Brain microvascular endothelial cell (primary cell): ENCODE measurements around the gene HNRNPK.

Experiments
- DNase-seq: peaks from one replicate; pipeline ENCODE4 v3.0.0-alpha.2; 2020
- H3K27ac ChIP-seq: fragments of 250-450 bp; sonication (Bioruptor Pico); 2 replicates; pipeline ENCODE4 v1.5.1; 2020; ENCODE audit warnings: mild to moderate bottlenecking, moderate library complexity
- H3K27me3 ChIP-seq: fragments of 250-450 bp; sonication (Bioruptor Pico); replicated peaks from 2 replicates; pipeline ENCODE4 v1.5.1; 2020; ENCODE audit warnings: mild to moderate bottlenecking
- H3K36me3 ChIP-seq: fragments of 250-450 bp; sonication (Bioruptor Pico); replicated peaks from 2 replicates; pipeline ENCODE4 v1.5.1; 2020; ENCODE audit warnings: mild to moderate bottlenecking
- H3K4me3 ChIP-seq: 2 replicates; pipeline ENCODE4 v1.5.1; 2011; ENCODE audit warnings: low read depth, mild to moderate bottlenecking, control low read depth, low read length, moderate library complexity
- CTCF ChIP-seq: IDR thresholded peaks from 2 replicates; pipeline ENCODE4 v1.5.1; 2011; ENCODE audit warnings: low read depth, mild to moderate bottlenecking, moderate library complexity, low read length, control low read depth, inconsistent platforms; ENCODE audit errors: missing control alignments
- in situ Hi-C: cut with HindIII; loops from 2 replicates; pipeline ENCODE4 v1.10.0; 2017; ENCODE audit warnings: low sequenced_read_pairs, low pct_ligation_motif_present

HNRNPK gene

DNA sequence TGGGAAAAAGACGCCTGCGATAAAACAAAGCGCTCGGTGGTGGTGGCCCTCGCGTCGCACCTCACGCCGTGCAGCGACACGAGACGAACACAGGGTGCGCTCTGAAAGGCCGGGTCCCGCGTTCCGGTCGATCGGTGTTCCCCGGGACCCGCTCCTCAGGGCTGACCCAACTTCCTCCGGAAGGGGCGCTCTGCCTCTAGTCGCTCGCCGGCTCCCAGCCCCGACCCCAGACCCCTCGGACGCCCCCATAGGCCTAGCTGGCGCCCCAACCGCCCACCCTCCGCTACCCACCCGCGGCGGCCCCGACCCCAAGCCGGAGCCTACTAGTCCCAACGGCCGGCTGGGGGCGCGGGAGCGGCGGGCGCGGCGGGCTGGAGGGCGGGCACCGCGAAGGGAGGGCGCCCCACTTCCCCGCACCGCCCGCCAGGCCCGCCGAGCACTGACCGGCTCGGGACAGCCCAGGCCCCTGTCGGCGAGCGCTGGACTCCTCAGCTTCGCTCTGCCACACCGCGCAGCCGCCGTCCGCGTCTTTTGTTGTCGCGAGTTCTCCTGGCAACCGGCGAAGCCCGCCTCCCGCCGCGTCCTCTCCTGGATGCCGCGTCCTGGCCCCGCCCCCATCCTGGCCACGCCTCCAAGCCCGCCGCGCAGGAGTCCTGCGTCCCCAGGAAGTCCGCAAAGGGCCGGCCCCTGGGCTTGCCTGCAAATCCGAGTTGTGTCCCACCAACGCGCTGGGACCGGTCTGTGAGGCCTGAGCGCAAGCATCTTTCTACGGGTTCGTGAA, 58.9 kb downstream of the HNRNPK start, which contains the start of gene KIF27:
KIF27 (minus strand) TSS at position 506 of the 781 bp plus-strand sequence. CDS start 5,841 bp downstream, outside the sequence.
- H3K4me3 ChIP-seq = peak within 1 kb of the TSS; percentile 75
- H3K36me3 ChIP-seq = no peaks in the 10 kb centered on the region
- H3K27me3 ChIP-seq = no peaks in the 10 kb centered on the region
- DNase-seq = peak; percentile 98
- in situ Hi-C loops = no loop called here
- TF ChIP-seq CTCF = peak; percentile 31
- peak within 1 kb of the TSS; percentile 87 for H3K27ac ChIP-seq

DNA sequence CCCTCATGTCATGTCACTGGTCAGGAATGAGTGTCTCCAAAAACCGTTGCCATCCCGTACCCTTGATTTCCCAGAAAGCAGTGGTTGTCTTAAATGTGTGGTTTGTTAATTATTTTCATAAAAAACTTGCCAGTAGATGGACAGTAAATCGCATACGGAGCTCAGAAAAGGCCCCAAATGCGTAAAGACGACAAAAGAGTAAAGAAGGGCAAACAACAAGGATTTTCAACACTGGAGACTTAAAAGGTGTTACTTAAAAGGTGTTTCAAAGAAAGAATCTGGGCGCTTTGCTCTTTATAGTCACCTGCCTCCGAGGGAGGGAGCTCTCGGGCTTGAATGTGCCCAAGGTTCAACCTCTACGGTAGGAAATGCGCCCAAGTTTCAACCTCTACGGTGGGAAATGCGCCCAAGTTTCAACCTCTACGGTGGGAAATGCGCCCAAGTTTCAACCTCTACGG, 59.5 kb downstream of the HNRNPK start:
- Histone ChIP-seq H3K4me3 (peak overlapping the region; percentile 75), H3K36me3 (no peaks in the 10 kb centered on the region), H3K27ac (peak overlapping the region; percentile 87), H3K27me3 (no peaks in the 10 kb centered on the region)
- DNase-seq = no peak
- in situ Hi-C loops = no loop called here
- peak; percentile 62 for TF ChIP-seq CTCF

GRCh38 chr9:83919111-83919510, 60.9 kb downstream of the HNRNPK start:
- Histone ChIP-seq H3K36me3 (no peaks in the 10 kb centered on the region), H3K4me3 (no peak overlapping the region), H3K27ac (no peak overlapping the region), H3K27me3 (no peaks in the 10 kb centered on the region)
- DNase-seq = no peak
- in situ Hi-C loops = no loop called here
- TF ChIP-seq CTCF = no peak
